Measurements from ENCODE around the gene CPNE7. TPM values are rescaled to one million over a fixed set of nuclear protein-coding genes. Genes with fewer than 3 reads are reported as not detected.

The CPNE7 gene
- total and polyA plus RNA-seq, 4 donors: 0.30 to 0.56 (median 0.47) TPM; not detected in 1

DNA sequence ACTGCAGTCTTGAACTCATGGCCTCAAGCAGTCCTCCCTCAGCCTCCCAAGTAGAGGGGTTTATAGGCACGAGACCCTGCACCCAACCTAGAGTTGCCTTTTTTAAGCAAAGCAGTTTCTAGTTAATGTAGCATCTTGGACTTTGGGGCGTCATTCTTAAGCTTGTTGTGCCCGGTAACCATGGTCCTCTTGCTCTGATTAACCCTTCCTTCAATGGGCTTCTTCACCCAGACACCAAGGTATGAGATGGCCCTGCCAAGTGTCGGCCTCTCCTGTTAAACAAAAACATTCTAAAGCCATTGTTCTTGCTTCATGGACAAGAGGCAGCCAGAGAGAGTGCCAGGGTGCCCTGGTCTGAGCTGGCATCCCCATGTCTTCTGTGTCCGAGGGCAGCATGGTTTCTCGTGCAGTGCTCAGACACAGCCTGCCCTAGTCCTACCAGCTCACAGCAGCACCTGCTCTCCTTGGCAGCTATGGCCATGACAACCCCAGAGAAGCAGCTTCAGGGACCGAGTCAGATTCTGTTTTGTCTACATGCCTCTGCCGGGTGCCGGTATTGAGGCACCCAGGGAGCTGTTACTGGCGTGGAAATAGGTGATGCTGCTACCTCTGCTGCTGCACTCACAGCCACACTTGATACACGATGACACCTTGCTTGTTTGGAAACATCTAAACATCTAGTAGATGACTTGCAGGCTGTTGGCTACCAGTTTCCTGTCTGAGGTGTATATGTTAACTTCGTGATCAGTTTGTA is 11.7 kb upstream of the CPNE7 start:
- peaks cover 7 to 26% (median 23%) of the 10 kb centered on the region in 4 donors for H3K36me3 ChIP-seq (ENCODE audit: control insufficient read depth in 4 of 4, insufficient read depth in 3 of 4, low read depth in 1 of 4, low read length in 3 of 4)
- no peak overlapping the region for H3K27ac ChIP-seq (ENCODE audit: low read depth in 1 of 2, low read length in 2 of 2)
- no peaks in the 10 kb centered on the region for H3K9me3 ChIP-seq (ENCODE audit: control insufficient read depth in 4 of 4, low read length in 3 of 4)
- H3K4me1 ChIP-seq (ENCODE audit: control insufficient read depth in 4 of 4, insufficient read depth in 4 of 4, low read length in 3 of 4): peaks cover 9 to 48% (median 30%) of the 10 kb centered on the region in 4 donors
- DNase-seq (ENCODE audit: low spot score): no peak
- WGBS: 81% methylated on average over 12 of the region's 12 CpGs
- no peaks in the 10 kb centered on the region for H3K27me3 ChIP-seq (ENCODE audit: control insufficient read depth in 4 of 4, insufficient read depth in 4 of 4, low read length in 3 of 4)
- H3K4me3 ChIP-seq (ENCODE audit: low read depth in 1 of 3, low read length in 3 of 3): no peak overlapping the region
- TF ChIP-seq JUND (IDR thresholded peaks at IDR 0.05): no peak
- TF ChIP-seq, protein P1, sequence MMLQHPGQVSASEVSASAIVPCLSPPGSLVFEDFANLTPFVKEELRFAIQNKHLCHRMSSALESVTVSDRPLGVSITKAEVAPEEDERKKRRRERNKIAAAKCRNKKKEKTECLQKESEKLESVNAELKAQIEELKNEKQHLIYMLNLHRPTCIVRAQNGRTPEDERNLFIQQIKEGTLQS (IDR thresholded peaks at IDR 0.05): no peak
- no peak for TF ChIP-seq REST (IDR thresholded peaks at IDR 0.05)
- TF ChIP-seq SP1 (IDR thresholded peaks at IDR 0.05): no peak
- no peak for TF ChIP-seq GABPA (IDR thresholded peaks at IDR 0.05 in 1 of 2, conservative IDR thresholded peaks at IDR 0.05 in 1 of 2)
- TF ChIP-seq TAF1 (conservative IDR thresholded peaks at IDR 0.05): no peak
- no peak for TF ChIP-seq MAX (IDR thresholded peaks at IDR 0.05)
- no peak for TF ChIP-seq YY1 (IDR thresholded peaks at IDR 0.05)
- H3K9ac ChIP-seq (ENCODE audit: low read depth in 1 of 2, low read length in 2 of 2): no peak overlapping the region

DNA sequence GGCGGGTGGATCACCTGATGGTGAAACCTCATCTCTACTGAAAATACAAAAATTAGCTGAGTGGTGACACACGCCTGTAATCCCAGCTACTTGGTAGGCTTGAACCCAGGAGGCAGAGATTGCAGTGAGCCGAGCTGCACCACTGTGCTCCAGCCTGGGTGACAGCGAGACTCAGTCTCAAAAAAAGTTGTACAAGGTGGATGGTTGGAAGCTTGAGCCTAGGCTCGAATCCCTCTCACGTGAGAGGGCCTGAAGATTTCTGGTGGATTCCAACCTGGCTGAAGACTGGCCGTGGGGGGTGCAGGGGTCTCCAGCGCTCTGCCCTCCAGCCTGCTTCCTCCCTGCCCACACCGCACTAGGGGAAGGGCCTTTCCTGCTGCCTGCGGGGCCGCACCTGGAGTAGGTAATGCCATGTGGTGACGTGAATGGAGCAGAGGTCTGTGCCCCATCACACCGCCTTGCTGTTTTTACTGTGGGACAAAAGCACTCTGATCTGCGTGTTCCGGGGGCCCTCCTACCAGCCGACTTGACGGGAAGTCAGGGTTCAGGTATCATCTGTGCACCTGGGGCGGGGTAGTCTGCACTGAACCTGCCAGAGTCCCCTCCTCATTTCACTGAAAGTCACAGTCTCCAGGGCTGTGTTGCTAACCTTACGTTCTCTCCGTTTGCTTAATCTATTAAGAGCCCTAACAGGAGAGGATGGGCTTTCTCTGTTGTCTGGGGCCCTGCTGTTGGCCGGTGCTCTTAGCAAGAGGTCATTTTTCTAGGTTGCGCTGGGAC is 10.9 kb upstream of the CPNE7 start:
- Histone ChIP-seq H3K36me3 (ENCODE audit: control insufficient read depth in 4 of 4, insufficient read depth in 3 of 4, low read depth in 1 of 4, low read length in 3 of 4) (peaks cover 7 to 26% (median 23%) of the 10 kb centered on the region in 4 donors), H3K4me3 (ENCODE audit: low read depth in 1 of 3, low read length in 3 of 3) (no peak overlapping the region), H3K4me1 (ENCODE audit: control insufficient read depth in 4 of 4, insufficient read depth in 4 of 4, low read length in 3 of 4) (peaks cover 8 to 46% (median 29%) of the 10 kb centered on the region in 4 donors), H3K9me3 (ENCODE audit: control insufficient read depth in 4 of 4, low read length in 3 of 4) (no peaks in the 10 kb centered on the region), H3K9ac (ENCODE audit: low read depth in 1 of 2, low read length in 2 of 2) (no peak overlapping the region), H3K27me3 (ENCODE audit: control insufficient read depth in 4 of 4, insufficient read depth in 4 of 4, low read length in 3 of 4) (no peaks in the 10 kb centered on the region), H3K27ac (ENCODE audit: low read depth in 1 of 2, low read length in 2 of 2) (no peak overlapping the region)
- no peak for DNase-seq (ENCODE audit: low spot score)
- TF ChIP-seq NR2F2 (IDR thresholded peaks at IDR 0.05) (no peak), MAX (IDR thresholded peaks at IDR 0.05) (no peak), JUND (IDR thresholded peaks at IDR 0.05) (no peak), TAF1 (conservative IDR thresholded peaks at IDR 0.05) (no peak), YY1 (IDR thresholded peaks at IDR 0.05) (no peak), GABPA (IDR thresholded peaks at IDR 0.05 in 1 of 2, conservative IDR thresholded peaks at IDR 0.05 in 1 of 2) (no peak), REST (IDR thresholded peaks at IDR 0.05) (no peak), RXRA (IDR thresholded peaks at IDR 0.05) (no peak), EGR1 (IDR thresholded peaks at IDR 0.05; ENCODE audit: low read depth in 2 of 2) (no peak), HNF4G (IDR thresholded peaks at IDR 0.05) (no peak)
- TF ChIP-seq, protein P2, sequence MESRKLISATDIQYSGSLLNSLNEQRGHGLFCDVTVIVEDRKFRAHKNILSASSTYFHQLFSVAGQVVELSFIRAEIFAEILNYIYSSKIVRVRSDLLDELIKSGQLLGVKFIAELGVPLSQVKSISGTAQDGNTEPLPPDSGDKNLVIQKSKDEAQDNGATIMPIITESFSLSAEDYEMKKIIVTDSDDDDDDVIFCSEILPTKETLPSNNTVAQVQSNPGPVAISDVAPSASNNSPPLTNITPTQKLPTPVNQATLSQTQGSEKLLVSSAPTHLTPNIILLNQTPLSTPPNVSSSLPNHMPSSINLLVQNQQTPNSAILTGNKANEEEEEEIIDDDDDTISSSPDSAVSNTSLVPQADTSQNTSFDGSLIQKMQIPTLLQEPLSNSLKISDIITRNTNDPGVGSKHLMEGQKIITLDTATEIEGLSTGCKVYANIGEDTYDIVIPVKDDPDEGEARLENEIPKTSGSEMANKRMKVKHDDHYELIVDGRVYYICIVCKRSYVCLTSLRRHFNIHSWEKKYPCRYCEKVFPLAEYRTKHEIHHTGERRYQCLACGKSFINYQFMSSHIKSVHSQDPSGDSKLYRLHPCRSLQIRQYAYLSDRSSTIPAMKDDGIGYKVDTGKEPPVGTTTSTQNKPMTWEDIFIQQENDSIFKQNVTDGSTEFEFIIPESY (IDR thresholded peaks at IDR 0.05): no peak
- WGBS: 79% methylated on average over 22 of the region's 22 CpGs
